K562 (cell line): ENCODE measurements around the gene CRYBB1. TPM values are rescaled to one million over a fixed set of nuclear protein-coding genes. Genes with fewer than 3 reads are reported as not detected.

ENCODE experiments used
- HCFC1 ChIP-seq: IDR thresholded peaks from 2 replicates; pipeline ENCODE4 v1.6.1; 2012; ENCODE audit warnings: low read depth, low read length, improper control_type of control experiment
- HDAC2 ChIP-seq: fragments of 450-650 bp; IDR thresholded peaks from 2 replicates; pipeline ENCODE4 v1.6.1; 2016; ENCODE audit warnings: mild to moderate bottlenecking
- HIVEP1 ChIP-seq: fragments of 250-450 bp; sonication (Bioruptor Pico); IDR thresholded peaks from 2 replicates; pipeline ENCODE4 v1.4.0; 2020; ENCODE audit warnings: mild to moderate bottlenecking
- TAL1 ChIP-seq: fragments of 450-650 bp; IDR thresholded peaks from 2 replicates; pipeline ENCODE4 v1.6.1; 2016; ENCODE audit warnings: mild to moderate bottlenecking
- polyA plus RNA-seq, 8 experiments: library from polyadenylated mRNA; depleted of rRNA in 4 of 8; stranded (reverse) in 5 of 8; unstranded in 3 of 8; fragments of >200 nt; fragmentation: Nextera tagmentation in 2 of 8; fragmentation: Illumina TruSeq in 1 of 8; extraction: Ambion mirVana in 2 of 8; extraction: Trizol in 1 of 8; gene quantifications; 2 replicates each; pipeline versions ENCODE4 v1.2.1 to v1.2.3, GENCODE V29; 2011 to 2014; ENCODE audit warnings: inconsistent platforms in 1 of 8, missing spikeins in 1 of 8
- total RNA-seq, 7 experiments: library from RNA; depleted of rRNA in 6 of 7; stranded (reverse); fragments of >200 nt in 6 of 7; fragmentation: Illumina TruSeq in 2 of 7; extraction: Trizol in 2 of 7; gene quantifications; 2 replicates each; pipeline versions ENCODE4 v1.2.1 to v1.2.3, GENCODE V29; 2011 to 2021; ENCODE audit warnings: low replicate concordance in 1 of 7
- TF ChIP-seq, protein P1 (sequence below): fragments of 200-600 bp; sonication (generic); IDR thresholded peaks from one replicate; pipeline ENCODE4 v1.6.1; 2012; ENCODE audit warnings: mild to moderate bottlenecking, low read depth, low read length, inconsistent platforms
- TF ChIP-seq, protein P2 (sequence below), 2 experiments: fragments of 150-350 bp in 1 of 2; IDR thresholded peaks; 2 replicates each; pipeline ENCODE4 v1.6.1; 2012 to 2016; ENCODE audit warnings: low read depth in 2 of 2, low read length in 2 of 2, mild to moderate bottlenecking in 1 of 2, moderate library complexity in 1 of 2
- TF ChIP-seq, protein P3 (sequence below): IDR thresholded peaks from 2 replicates; pipeline ENCODE4 v1.6.1; 2012; ENCODE audit warnings: low read depth, low read length, improper control_type of control experiment, borderline replicate concordance
- TF ChIP-seq, protein P4 (sequence below): conservative IDR thresholded peaks from 2 replicates; pipeline ENCODE4 v1.6.1; 2011; ENCODE audit warnings: low read depth, mild to moderate bottlenecking, low read length; ENCODE audit not compliant: control insufficient read depth

CRYBB1 gene
- total and polyA plus RNA-seq, 9 of the 15 experiments (the other 6 are each of a cell fraction or from before 2014, with no cell fraction given): 0.16 to 0.45 (median 0.33) TPM; not detected in 2

DNA sequence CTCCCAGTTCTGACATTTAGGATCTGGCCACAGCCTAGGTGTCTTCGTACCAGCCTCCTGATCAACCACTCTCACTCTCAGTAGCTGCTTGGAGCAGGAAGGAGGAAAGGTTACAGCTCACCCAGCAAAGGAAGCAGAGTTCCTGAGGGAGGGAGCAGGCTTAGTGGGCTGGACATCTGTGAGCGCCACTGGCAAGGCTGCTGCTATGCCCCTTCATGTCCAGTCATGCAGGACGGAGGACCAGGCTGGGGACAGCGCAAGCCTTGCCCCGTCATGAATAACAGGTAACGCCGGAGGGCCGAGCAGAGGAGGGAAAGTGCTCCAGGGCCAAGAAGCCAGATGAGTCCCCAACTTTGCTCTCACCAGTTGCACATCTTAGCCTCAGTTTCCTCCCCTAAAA lies 53.6 kb downstream of the CRYBB1 start (continued):
- TF ChIP-seq, protein P1, sequence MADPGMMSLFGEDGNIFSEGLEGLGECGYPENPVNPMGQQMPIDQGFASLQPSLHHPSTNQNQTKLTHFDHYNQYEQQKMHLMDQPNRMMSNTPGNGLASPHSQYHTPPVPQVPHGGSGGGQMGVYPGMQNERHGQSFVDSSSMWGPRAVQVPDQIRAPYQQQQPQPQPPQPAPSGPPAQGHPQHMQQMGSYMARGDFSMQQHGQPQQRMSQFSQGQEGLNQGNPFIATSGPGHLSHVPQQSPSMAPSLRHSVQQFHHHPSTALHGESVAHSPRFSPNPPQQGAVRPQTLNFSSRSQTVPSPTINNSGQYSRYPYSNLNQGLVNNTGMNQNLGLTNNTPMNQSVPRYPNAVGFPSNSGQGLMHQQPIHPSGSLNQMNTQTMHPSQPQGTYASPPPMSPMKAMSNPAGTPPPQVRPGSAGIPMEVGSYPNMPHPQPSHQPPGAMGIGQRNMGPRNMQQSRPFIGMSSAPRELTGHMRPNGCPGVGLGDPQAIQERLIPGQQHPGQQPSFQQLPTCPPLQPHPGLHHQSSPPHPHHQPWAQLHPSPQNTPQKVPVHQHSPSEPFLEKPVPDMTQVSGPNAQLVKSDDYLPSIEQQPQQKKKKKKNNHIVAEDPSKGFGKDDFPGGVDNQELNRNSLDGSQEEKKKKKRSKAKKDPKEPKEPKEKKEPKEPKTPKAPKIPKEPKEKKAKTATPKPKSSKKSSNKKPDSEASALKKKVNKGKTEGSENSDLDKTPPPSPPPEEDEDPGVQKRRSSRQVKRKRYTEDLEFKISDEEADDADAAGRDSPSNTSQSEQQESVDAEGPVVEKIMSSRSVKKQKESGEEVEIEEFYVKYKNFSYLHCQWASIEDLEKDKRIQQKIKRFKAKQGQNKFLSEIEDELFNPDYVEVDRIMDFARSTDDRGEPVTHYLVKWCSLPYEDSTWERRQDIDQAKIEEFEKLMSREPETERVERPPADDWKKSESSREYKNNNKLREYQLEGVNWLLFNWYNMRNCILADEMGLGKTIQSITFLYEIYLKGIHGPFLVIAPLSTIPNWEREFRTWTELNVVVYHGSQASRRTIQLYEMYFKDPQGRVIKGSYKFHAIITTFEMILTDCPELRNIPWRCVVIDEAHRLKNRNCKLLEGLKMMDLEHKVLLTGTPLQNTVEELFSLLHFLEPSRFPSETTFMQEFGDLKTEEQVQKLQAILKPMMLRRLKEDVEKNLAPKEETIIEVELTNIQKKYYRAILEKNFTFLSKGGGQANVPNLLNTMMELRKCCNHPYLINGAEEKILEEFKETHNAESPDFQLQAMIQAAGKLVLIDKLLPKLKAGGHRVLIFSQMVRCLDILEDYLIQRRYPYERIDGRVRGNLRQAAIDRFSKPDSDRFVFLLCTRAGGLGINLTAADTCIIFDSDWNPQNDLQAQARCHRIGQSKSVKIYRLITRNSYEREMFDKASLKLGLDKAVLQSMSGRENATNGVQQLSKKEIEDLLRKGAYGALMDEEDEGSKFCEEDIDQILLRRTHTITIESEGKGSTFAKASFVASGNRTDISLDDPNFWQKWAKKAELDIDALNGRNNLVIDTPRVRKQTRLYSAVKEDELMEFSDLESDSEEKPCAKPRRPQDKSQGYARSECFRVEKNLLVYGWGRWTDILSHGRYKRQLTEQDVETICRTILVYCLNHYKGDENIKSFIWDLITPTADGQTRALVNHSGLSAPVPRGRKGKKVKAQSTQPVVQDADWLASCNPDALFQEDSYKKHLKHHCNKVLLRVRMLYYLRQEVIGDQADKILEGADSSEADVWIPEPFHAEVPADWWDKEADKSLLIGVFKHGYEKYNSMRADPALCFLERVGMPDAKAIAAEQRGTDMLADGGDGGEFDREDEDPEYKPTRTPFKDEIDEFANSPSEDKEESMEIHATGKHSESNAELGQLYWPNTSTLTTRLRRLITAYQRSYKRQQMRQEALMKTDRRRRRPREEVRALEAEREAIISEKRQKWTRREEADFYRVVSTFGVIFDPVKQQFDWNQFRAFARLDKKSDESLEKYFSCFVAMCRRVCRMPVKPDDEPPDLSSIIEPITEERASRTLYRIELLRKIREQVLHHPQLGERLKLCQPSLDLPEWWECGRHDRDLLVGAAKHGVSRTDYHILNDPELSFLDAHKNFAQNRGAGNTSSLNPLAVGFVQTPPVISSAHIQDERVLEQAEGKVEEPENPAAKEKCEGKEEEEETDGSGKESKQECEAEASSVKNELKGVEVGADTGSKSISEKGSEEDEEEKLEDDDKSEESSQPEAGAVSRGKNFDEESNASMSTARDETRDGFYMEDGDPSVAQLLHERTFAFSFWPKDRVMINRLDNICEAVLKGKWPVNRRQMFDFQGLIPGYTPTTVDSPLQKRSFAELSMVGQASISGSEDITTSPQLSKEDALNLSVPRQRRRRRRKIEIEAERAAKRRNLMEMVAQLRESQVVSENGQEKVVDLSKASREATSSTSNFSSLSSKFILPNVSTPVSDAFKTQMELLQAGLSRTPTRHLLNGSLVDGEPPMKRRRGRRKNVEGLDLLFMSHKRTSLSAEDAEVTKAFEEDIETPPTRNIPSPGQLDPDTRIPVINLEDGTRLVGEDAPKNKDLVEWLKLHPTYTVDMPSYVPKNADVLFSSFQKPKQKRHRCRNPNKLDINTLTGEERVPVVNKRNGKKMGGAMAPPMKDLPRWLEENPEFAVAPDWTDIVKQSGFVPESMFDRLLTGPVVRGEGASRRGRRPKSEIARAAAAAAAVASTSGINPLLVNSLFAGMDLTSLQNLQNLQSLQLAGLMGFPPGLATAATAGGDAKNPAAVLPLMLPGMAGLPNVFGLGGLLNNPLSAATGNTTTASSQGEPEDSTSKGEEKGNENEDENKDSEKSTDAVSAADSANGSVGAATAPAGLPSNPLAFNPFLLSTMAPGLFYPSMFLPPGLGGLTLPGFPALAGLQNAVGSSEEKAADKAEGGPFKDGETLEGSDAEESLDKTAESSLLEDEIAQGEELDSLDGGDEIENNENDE: no peak
- TF ChIP-seq, protein P2, sequence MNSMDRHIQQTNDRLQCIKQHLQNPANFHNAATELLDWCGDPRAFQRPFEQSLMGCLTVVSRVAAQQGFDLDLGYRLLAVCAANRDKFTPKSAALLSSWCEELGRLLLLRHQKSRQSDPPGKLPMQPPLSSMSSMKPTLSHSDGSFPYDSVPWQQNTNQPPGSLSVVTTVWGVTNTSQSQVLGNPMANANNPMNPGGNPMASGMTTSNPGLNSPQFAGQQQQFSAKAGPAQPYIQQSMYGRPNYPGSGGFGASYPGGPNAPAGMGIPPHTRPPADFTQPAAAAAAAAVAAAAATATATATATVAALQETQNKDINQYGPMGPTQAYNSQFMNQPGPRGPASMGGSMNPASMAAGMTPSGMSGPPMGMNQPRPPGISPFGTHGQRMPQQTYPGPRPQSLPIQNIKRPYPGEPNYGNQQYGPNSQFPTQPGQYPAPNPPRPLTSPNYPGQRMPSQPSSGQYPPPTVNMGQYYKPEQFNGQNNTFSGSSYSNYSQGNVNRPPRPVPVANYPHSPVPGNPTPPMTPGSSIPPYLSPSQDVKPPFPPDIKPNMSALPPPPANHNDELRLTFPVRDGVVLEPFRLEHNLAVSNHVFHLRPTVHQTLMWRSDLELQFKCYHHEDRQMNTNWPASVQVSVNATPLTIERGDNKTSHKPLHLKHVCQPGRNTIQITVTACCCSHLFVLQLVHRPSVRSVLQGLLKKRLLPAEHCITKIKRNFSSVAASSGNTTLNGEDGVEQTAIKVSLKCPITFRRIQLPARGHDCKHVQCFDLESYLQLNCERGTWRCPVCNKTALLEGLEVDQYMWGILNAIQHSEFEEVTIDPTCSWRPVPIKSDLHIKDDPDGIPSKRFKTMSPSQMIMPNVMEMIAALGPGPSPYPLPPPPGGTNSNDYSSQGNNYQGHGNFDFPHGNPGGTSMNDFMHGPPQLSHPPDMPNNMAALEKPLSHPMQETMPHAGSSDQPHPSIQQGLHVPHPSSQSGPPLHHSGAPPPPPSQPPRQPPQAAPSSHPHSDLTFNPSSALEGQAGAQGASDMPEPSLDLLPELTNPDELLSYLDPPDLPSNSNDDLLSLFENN (IDR thresholded peaks at IDR 0.05; ENCODE audit: low read depth in 2 of 2, low read length in 2 of 2): no peak
- TF ChIP-seq HCFC1 (no peak), HDAC2 (no peak), TAL1 (no peak), HIVEP1 (CRISPR knock-in tag) (no peak)
- TF ChIP-seq, protein P3, sequence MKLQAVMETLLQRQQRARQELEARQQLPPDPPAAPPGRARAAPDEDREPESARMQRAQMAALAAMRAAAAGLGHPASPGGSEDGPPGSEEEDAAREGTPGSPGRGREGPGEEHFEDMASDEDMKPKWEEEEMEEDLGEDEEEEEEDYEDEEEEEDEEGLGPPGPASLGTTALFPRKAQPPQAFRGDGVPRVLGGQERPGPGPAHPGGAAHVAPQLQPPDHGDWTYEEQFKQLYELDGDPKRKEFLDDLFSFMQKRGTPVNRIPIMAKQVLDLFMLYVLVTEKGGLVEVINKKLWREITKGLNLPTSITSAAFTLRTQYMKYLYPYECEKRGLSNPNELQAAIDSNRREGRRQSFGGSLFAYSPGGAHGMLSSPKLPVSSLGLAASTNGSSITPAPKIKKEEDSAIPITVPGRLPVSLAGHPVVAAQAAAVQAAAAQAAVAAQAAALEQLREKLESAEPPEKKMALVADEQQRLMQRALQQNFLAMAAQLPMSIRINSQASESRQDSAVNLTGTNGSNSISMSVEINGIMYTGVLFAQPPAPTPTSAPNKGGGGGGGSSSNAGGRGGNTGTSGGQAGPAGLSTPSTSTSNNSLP: no peak
- TF ChIP-seq, protein P4, sequence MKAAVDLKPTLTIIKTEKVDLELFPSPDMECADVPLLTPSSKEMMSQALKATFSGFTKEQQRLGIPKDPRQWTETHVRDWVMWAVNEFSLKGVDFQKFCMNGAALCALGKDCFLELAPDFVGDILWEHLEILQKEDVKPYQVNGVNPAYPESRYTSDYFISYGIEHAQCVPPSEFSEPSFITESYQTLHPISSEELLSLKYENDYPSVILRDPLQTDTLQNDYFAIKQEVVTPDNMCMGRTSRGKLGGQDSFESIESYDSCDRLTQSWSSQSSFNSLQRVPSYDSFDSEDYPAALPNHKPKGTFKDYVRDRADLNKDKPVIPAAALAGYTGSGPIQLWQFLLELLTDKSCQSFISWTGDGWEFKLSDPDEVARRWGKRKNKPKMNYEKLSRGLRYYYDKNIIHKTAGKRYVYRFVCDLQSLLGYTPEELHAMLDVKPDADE: no peak
